Endothelial cell of umbilical vein (primary cell): ENCODE data around the gene HES6. TPM values are rescaled to one million over a fixed set of nuclear protein-coding genes. Genes with fewer than 3 reads are reported as not detected.

Experiments
- BruUV-seq: library from RNA; stranded (reverse); fragments of 400-500 nt; replicated peaks from 2 replicates; lab custom pipeline; 2021; lab: Mats Ljungman, UMichigan
- CTCF ChIA-PET: fragments of 300-600, 350-600 bp; sonication (Branson Sonifier 250); formaldehyde crosslinking; loops from one replicate; lab custom pipeline; 2021; ENCODE audit warnings: antibody characterized with exemption, inconsistent platforms; lab: Charles Lee
- POLR2A ChIA-PET: fragments of 300-600, 350-600 bp; sonication (Branson Sonifier 250); formaldehyde crosslinking; loops from one replicate; lab custom pipeline; 2021; ENCODE audit warnings: antibody characterized with exemption, inconsistent platforms; lab: Charles Lee
- DNase-seq: peaks from one replicate; pipeline ENCODE4 v3.0.0-alpha.2; 2011; ENCODE audit warnings: low read depth, low spot score
- FAIRE-seq: peaks from 2 replicates; lab custom pipeline; 2011; peaks lifted over from hg19 to GRCh38; lab: Jason Lieb, UNC
- H2AFZ ChIP-seq: 2 replicates; pipeline ENCODE4 v1.6.0; 2012; ENCODE audit warnings: low read depth, low read length, control low read depth, inconsistent platforms
- H3K27ac ChIP-seq: 2 replicates; pipeline ENCODE4 v1.5.1; 2011; ENCODE audit warnings: low read depth, mild to moderate bottlenecking, control low read depth, low read length, moderate library complexity; ENCODE audit not compliant: insufficient read depth
- H3K27me3 ChIP-seq, 2 experiments: 2 replicates each; pipeline versions ENCODE4 v1.6.0 to v1.6.1; 2011; ENCODE audit warnings: low read length in 2 of 2, mixed read lengths in 1 of 2; ENCODE audit not compliant: control insufficient read depth in 2 of 2, insufficient read depth in 2 of 2
- H3K36me3 ChIP-seq, 2 experiments: 2 replicates in 1 of 2; 3 replicates in 1 of 2; pipeline ENCODE4 v1.5.1; 2011; ENCODE audit warnings: low read length in 2 of 2, mild to moderate bottlenecking in 1 of 2, moderate library complexity in 1 of 2; ENCODE audit not compliant: control insufficient read depth in 2 of 2, insufficient read depth in 2 of 2; ENCODE audit errors: extremely low read depth in 1 of 2
- H3K4me1 ChIP-seq: 3 replicates; pipeline ENCODE4 v1.5.1; 2011; ENCODE audit warnings: mild to moderate bottlenecking, low read length; ENCODE audit not compliant: control insufficient read depth, insufficient read depth; ENCODE audit errors: extremely low read depth
- H3K4me2 ChIP-seq: 2 replicates; pipeline ENCODE4 v1.6.1; 2011; ENCODE audit warnings: low read length, control low read depth, mixed read lengths; ENCODE audit not compliant: insufficient read depth
- H3K4me3 ChIP-seq, 3 experiments: fragments of 200-600 bp in 1 of 3; sonication (generic), shearing (Covaris generic) in 1 of 3; replicated peaks in 1 of 3; 2 replicates each; pipeline ENCODE4 v1.5.1; 2011 to 2016; ENCODE audit warnings: control low read depth in 3 of 3, low read length in 3 of 3, mild to moderate bottlenecking in 2 of 3, inconsistent platforms in 1 of 3, low read depth in 1 of 3, moderate library complexity in 1 of 3; ENCODE audit not compliant: insufficient read depth in 1 of 3
- H3K79me2 ChIP-seq: 2 replicates; pipeline ENCODE4 v1.6.0; 2012; ENCODE audit warnings: low read length, inconsistent platforms; ENCODE audit not compliant: control insufficient read depth, insufficient read depth
- H3K9ac ChIP-seq: replicated peaks from 2 replicates; pipeline ENCODE3; 2011; ENCODE audit warnings: low read length, control low read depth; ENCODE audit not compliant: insufficient read depth; ENCODE audit errors: extremely low read depth
- H3K9me1 ChIP-seq: replicated peaks from 3 replicates; pipeline ENCODE4 v1.6.0; 2011; ENCODE audit warnings: mild to moderate bottlenecking, low read length; ENCODE audit not compliant: control insufficient read depth, insufficient read depth; ENCODE audit errors: extremely low read depth
- H3K9me3 ChIP-seq: replicated peaks from 2 replicates; pipeline ENCODE4 v1.5.1; 2012; ENCODE audit warnings: low read length, inconsistent platforms; ENCODE audit not compliant: control insufficient read depth, insufficient read depth
- H4K20me1 ChIP-seq: replicated peaks from 2 replicates; pipeline ENCODE3; 2011; ENCODE audit warnings: mild to moderate bottlenecking, low read length; ENCODE audit not compliant: control insufficient read depth, insufficient read depth; ENCODE audit errors: extremely low read depth
- EZH2 ChIP-seq: IDR thresholded peaks from 2 replicates; pipeline ENCODE4 v1.6.1; 2012; ENCODE audit warnings: borderline replicate concordance, low read depth, mild to moderate bottlenecking, moderate library complexity, low read length, inconsistent platforms; ENCODE audit not compliant: severe bottlenecking
- GATA2 ChIP-seq: IDR thresholded peaks from 2 replicates; pipeline ENCODE4 v1.7.0; 2011; ENCODE audit warnings: low read depth, mild to moderate bottlenecking, moderate library complexity, mixed read lengths, low read length; ENCODE audit not compliant: insufficient read length, insufficient read depth
- MYC ChIP-seq: IDR thresholded peaks from one replicate; pipeline ENCODE4 v1.6.1; 2011; ENCODE audit warnings: mild to moderate bottlenecking, low read depth, low read length
- POLR2AphosphoS5 ChIP-seq: IDR thresholded peaks from 2 replicates; pipeline ENCODE4 v1.6.1; 2012; ENCODE audit warnings: low read depth, mild to moderate bottlenecking, control low read depth, low read length, moderate library complexity; ENCODE audit not compliant: insufficient read depth
- dilution Hi-C: fragments of 300-500 bp; cut with MboI; formaldehyde crosslinking; loops from one replicate; pipeline ENCODE4 v1.15.0; 2019; ENCODE audit warnings: low sequenced_read_pairs; ENCODE audit not compliant: extremely low pct_ligation_motif_present
- intact Hi-C: fragments of 100-400 bp; cut with micrococcal nuclease; formaldehyde crosslinking; loops from one replicate; pipeline ENCODE4 v1.10.0; 2022
- polyA plus RNA-seq, 4 experiments: library from polyadenylated mRNA; depleted of rRNA in 3 of 4; stranded (reverse) in 3 of 4; unstranded in 1 of 4; fragments of >200 nt; gene quantifications; 2 replicates each; pipeline versions ENCODE4 v1.2.1 to v1.2.3, GENCODE V29; 2011 to 2012; ENCODE audit warnings: missing spikeins in 1 of 4
- total RNA-seq: library from RNA; stranded (reverse); gene quantifications from 2 replicates; pipeline ENCODE4 v1.2.3, GENCODE V29; 2021
- TF ChIP-seq, protein P1 (sequence below), 2 donors: IDR thresholded peaks; 1 replicate in 1 of 2; 2 replicates in 1 of 2; pipeline ENCODE4 v1.5.1; 2011; ENCODE audit warnings: low read length in 2 of 2, mild to moderate bottlenecking in 2 of 2, moderate library complexity in 2 of 2, control low read depth in 1 of 2, inconsistent platforms in 1 of 2, low read depth in 1 of 2; ENCODE audit not compliant: insufficient read depth in 1 of 2; ENCODE audit errors: extremely low read depth in 1 of 2
- TF ChIP-seq, protein P2 (sequence below): IDR thresholded peaks from 2 replicates; pipeline ENCODE4 v1.6.1; 2011; ENCODE audit not compliant: insufficient read depth, insufficient read length

HES6 gene
- total and polyA plus RNA-seq, 2 donors (not counting 3 experiments of a cell fraction or from before 2014, with no cell fraction given): 2.2 to 5.1 TPM

- H3K27me3 ChIP-seq: peaks cover 9 to 12% of the 10 kb centered on the region in 2 experiments
- FAIRE-seq: no peak
- H3K9ac ChIP-seq: no peak overlapping the region
- no TSS peak for BruUV-seq
- dilution Hi-C loops: no loop called here
- intact Hi-C loops: loop anchor here (10.0 kb wide), 1 partner anchor 174 kb away; the partner anchor contains the start of gene SCLY
- H3K36me3 ChIP-seq: no peaks in the 10 kb centered on the region
- CTCF ChIA-PET: interaction anchor here (1.2 to 3.2 kb wide), 4 partner anchors 17 to 25 kb away, joined by 3 to 13 read pairs (median 6); no protein-coding TSS in a partner anchor
- POLR2A ChIA-PET: no interaction called here
- no peak overlapping the region for H3K27ac ChIP-seq
- TF ChIP-seq POLR2AphosphoS5: no peak
- TF ChIP-seq, protein P1, sequence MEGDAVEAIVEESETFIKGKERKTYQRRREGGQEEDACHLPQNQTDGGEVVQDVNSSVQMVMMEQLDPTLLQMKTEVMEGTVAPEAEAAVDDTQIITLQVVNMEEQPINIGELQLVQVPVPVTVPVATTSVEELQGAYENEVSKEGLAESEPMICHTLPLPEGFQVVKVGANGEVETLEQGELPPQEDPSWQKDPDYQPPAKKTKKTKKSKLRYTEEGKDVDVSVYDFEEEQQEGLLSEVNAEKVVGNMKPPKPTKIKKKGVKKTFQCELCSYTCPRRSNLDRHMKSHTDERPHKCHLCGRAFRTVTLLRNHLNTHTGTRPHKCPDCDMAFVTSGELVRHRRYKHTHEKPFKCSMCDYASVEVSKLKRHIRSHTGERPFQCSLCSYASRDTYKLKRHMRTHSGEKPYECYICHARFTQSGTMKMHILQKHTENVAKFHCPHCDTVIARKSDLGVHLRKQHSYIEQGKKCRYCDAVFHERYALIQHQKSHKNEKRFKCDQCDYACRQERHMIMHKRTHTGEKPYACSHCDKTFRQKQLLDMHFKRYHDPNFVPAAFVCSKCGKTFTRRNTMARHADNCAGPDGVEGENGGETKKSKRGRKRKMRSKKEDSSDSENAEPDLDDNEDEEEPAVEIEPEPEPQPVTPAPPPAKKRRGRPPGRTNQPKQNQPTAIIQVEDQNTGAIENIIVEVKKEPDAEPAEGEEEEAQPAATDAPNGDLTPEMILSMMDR (IDR thresholded peaks at IDR 0.05; ENCODE audit: extremely low read depth in 1 of 2, insufficient read depth in 1 of 2, low read depth in 1 of 2, low read length in 2 of 2): no peak
- peak; percentile 16 for TF ChIP-seq MYC
- TF ChIP-seq, protein P2, sequence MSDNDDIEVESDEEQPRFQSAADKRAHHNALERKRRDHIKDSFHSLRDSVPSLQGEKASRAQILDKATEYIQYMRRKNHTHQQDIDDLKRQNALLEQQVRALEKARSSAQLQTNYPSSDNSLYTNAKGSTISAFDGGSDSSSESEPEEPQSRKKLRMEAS: peak; percentile 91
- TF ChIP-seq EZH2: peak; percentile 3
- no peak for TF ChIP-seq GATA2
- no peaks in the 10 kb centered on the region for H3K79me2 ChIP-seq
- no peaks in the 10 kb centered on the region for H4K20me1 ChIP-seq
- no peak overlapping the region for H3K4me2 ChIP-seq
- DNase-seq: no peak
- H3K4me1 ChIP-seq: peaks cover 3% of the 10 kb centered on the region
- no peaks in the 10 kb centered on the region for H3K9me3 ChIP-seq
- H3K4me3 ChIP-seq: peak overlapping the region in 1 of 3 experiments; percentile 36
- H2AFZ ChIP-seq: peak overlapping the region; percentile 13
- H3K9me1 ChIP-seq: no peaks in the 10 kb centered on the region
These were observed 884 bp downstream of the HES6 start for GRCh38 chr2:238238766-238239542.
